PC-3 (cell line): ENCODE data around the gene SLC5A6. TPM values are rescaled to one million over a fixed set of nuclear protein-coding genes. Genes with fewer than 3 reads are reported as not detected.
"Not testable (repeated sequence)": the region's sequence is repeated elsewhere in the genome, so short reads cannot be mapped to it uniquely, and the experiment has no call there.

ENCODE experiments used
- ATAC-seq: fragments of 200-7000 bp; cut with Tn5 transposase; 2 replicates; pipeline ENCODE4 v1.9.1; 2020; ENCODE audit warnings: mild to moderate bottlenecking, moderate library complexity
- BruUV-seq: library from RNA; stranded (reverse); fragments of 400-500 nt; replicated peaks from 2 replicates; lab custom pipeline; 2021; lab: Mats Ljungman, UMichigan
- CTCF ChIA-PET: fragments of 300-600 bp; sonication (Branson Sonifier 250); formaldehyde crosslinking; loops from one replicate; lab custom pipeline; 2022; ENCODE audit warnings: antibody characterized with exemption; lab: Charles Lee
- POLR2A ChIA-PET: fragments of 300-600 bp; sonication (Branson Sonifier 250); formaldehyde crosslinking; loops from one replicate; lab custom pipeline; 2022; ENCODE audit warnings: antibody characterized with exemption; ENCODE audit not compliant: unreplicated experiment; lab: Charles Lee
- DNase-seq: peaks from one replicate; pipeline ENCODE4 v3.0.0-alpha.2; 2015
- H2AFZ ChIP-seq: fragments of 300-600 bp; sonication (generic); 2 replicates; pipeline ENCODE4 v1.6.0; 2016; ENCODE audit warnings: antibody characterized with exemption, low read length
- H3F3A ChIP-seq: fragments of 300-600 bp; sonication (generic); one replicate; pipeline ENCODE4 v1.6.0; 2017; ENCODE audit warnings: antibody characterized with exemption, low read length, control low read depth, mild to moderate bottlenecking; ENCODE audit not compliant: unreplicated experiment
- H3K27ac ChIP-seq: fragments of 300-600 bp; sonication (generic); 2 replicates; pipeline ENCODE4 v1.5.1; 2016; ENCODE audit warnings: mild to moderate bottlenecking, low read length
- H3K27me3 ChIP-seq: fragments of 300-600 bp; sonication (generic); 2 replicates; pipeline ENCODE4 v1.6.1; 2016; ENCODE audit warnings: low read length, mixed read lengths
- H3K36me3 ChIP-seq: fragments of 300-600 bp; sonication (generic); 2 replicates; pipeline ENCODE4 v1.6.1; 2016; ENCODE audit warnings: low read depth, mixed run types, low read length, mixed read lengths
- H3K4me1 ChIP-seq: fragments of 300-600 bp; sonication (generic); 2 replicates; pipeline ENCODE4 v1.5.1; 2016; ENCODE audit warnings: low read length; ENCODE audit not compliant: insufficient read depth
- H3K4me2 ChIP-seq: fragments of 300-600 bp; sonication (generic); 2 replicates; pipeline ENCODE4 v1.6.0; 2016; ENCODE audit warnings: low read length
- H3K4me3 ChIP-seq: fragments of 300-600 bp; sonication (generic); 2 replicates; pipeline ENCODE4 v1.5.1; 2016; ENCODE audit warnings: mild to moderate bottlenecking, low read length, mixed read lengths
- H3K79me2 ChIP-seq: fragments of 300-600 bp; sonication (generic); 2 replicates; pipeline ENCODE4 v1.6.1; 2017; ENCODE audit warnings: low read length, mixed read lengths
- H3K9ac ChIP-seq: fragments of 300-600 bp; sonication (generic); 2 replicates; pipeline ENCODE4 v1.6.0; 2016; ENCODE audit warnings: mild to moderate bottlenecking, low read length
- H3K9me2 ChIP-seq: fragments of 300-600 bp; sonication (generic); replicated peaks from 2 replicates; pipeline ENCODE4 v1.6.1; 2016; ENCODE audit warnings: mixed run types, low read length, mixed read lengths
- H3K9me3 ChIP-seq: fragments of 300-600 bp; sonication (generic); 2 replicates; pipeline ENCODE4 v1.6.1; 2016; ENCODE audit warnings: low read length, mixed read lengths
- H4K20me1 ChIP-seq: fragments of 300-600 bp; sonication (generic); 2 replicates; pipeline ENCODE4 v1.6.1; 2016; ENCODE audit warnings: low read length, mixed read lengths
- EZH2 ChIP-seq: fragments of 300-600 bp; sonication (generic); IDR thresholded peaks from one replicate; pipeline ENCODE4 v1.6.1; 2017; ENCODE audit warnings: antibody characterized with exemption, mild to moderate bottlenecking, low read length; ENCODE audit not compliant: unreplicated experiment
- EZH2phosphoT487 ChIP-seq: fragments of 300-600 bp; sonication (generic); IDR thresholded peaks from 2 replicates; pipeline ENCODE4 v1.6.1; 2018; ENCODE audit warnings: mild to moderate bottlenecking, antibody characterized with exemption, low read length, borderline replicate concordance
- intact Hi-C: fragments of 100-400 bp; cut with micrococcal nuclease; formaldehyde crosslinking; loops from 2 replicates; pipeline ENCODE4 v1.9.0; 2023
- total RNA-seq: library from RNA; depleted of rRNA; stranded (reverse); fragments of >200 nt; gene quantifications from 2 replicates; pipeline ENCODE4 v1.2.3, GENCODE V29; 2014
- TF ChIP-seq, protein P1 (sequence below): fragments of 300-600 bp; sonication (generic); conservative IDR thresholded peaks from 2 replicates; pipeline ENCODE4 v1.5.1; 2017; ENCODE audit warnings: antibody characterized with exemption, low read depth, mild to moderate bottlenecking, low read length

SLC5A6 gene
- total RNA-seq, 1 experiment from 2014 or later: 48.1 TPM

DNA sequence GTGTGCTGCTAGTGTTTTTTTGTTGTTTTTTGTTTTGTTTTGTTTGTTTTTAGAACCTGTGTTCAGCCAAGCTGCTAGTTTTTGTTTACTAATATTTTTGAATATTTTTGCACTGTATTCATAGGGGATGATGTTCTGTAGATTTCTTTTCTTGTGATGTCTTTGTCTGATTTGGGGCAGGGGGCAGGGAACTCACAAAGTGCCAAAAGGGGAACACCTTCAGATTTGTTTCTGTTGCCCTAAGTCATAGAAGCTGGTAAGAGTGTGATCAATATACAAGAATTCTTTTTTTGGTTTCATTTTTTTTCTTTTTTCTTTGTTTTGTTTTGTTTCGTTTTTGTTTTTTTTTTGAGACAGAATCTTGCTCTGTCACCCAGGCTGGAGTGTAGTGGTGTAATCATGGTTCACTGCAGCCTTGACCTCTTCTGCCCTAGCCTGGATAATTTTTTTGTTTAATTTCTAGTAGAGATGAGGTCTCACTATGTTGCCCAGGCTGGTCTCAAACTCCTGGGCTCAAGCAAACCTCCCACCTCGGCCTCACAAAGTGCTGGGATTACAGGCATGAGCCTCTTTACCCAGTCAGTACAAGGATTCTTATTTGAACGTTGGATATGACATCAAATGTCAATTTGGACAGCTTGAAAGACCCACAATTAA is 32.6 kb downstream of the SLC5A6 start:
- Histone ChIP-seq H3K36me3 (no peaks in the 10 kb centered on the region), H3K9ac (no peak overlapping the region), H4K20me1 (no peaks in the 10 kb centered on the region), H3K9me3 (no peaks in the 10 kb centered on the region), H3K4me3 (no peak overlapping the region), H3K27ac (no peak overlapping the region), H3K4me1 (no peaks in the 10 kb centered on the region), H3K27me3 (peaks cover 41% of the 10 kb centered on the region), H3K4me2 (no peak overlapping the region), H2AFZ (no peak overlapping the region), H3K9me2 (no peaks in the 10 kb centered on the region), H3F3A (no peaks in the 10 kb centered on the region), H3K79me2 (no peaks in the 10 kb centered on the region)
- TF ChIP-seq, protein P1, sequence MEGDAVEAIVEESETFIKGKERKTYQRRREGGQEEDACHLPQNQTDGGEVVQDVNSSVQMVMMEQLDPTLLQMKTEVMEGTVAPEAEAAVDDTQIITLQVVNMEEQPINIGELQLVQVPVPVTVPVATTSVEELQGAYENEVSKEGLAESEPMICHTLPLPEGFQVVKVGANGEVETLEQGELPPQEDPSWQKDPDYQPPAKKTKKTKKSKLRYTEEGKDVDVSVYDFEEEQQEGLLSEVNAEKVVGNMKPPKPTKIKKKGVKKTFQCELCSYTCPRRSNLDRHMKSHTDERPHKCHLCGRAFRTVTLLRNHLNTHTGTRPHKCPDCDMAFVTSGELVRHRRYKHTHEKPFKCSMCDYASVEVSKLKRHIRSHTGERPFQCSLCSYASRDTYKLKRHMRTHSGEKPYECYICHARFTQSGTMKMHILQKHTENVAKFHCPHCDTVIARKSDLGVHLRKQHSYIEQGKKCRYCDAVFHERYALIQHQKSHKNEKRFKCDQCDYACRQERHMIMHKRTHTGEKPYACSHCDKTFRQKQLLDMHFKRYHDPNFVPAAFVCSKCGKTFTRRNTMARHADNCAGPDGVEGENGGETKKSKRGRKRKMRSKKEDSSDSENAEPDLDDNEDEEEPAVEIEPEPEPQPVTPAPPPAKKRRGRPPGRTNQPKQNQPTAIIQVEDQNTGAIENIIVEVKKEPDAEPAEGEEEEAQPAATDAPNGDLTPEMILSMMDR: no peak
- TF ChIP-seq EZH2phosphoT487 (no peak), EZH2 (no peak)
- no peak for ATAC-seq
- intact Hi-C loops: no loop called here
- ChIA-PET POLR2A (interaction anchor here (0.7 kb wide), 1 partner anchor 114 kb away, joined by 5 read pairs; no protein-coding TSS in a partner anchor), CTCF (no interaction called here)
- DNase-seq: no peak
- BruUV-seq: no TSS peak

GRCh38 chr2:27178469-27178868 is 33.6 kb downstream of the SLC5A6 start:
- DNase-seq: no peak
- ATAC-seq: no peak
- no peaks in the 10 kb centered on the region for H3K9me2 ChIP-seq
- H3K27ac ChIP-seq: no peak overlapping the region
- no peak overlapping the region for H3K4me2 ChIP-seq
- no TSS peak for BruUV-seq
- no peaks in the 10 kb centered on the region for H3K9me3 ChIP-seq
- H3K4me3 ChIP-seq: no peak overlapping the region
- POLR2A ChIA-PET: no interaction called here
- CTCF ChIA-PET: no interaction called here
- intact Hi-C loops: no loop called here
- no peaks in the 10 kb centered on the region for H3K79me2 ChIP-seq
- H2AFZ ChIP-seq: no peak overlapping the region
- no peaks in the 10 kb centered on the region for H4K20me1 ChIP-seq
- no peaks in the 10 kb centered on the region for H3K36me3 ChIP-seq
- H3K4me1 ChIP-seq: no peaks in the 10 kb centered on the region
- TF ChIP-seq EZH2phosphoT487: no peak
- TF ChIP-seq, protein P1: no peak
- no peak for TF ChIP-seq EZH2
- no peaks in the 10 kb centered on the region for H3F3A ChIP-seq
- H3K27me3 ChIP-seq: peaks cover 51% of the 10 kb centered on the region
- H3K9ac ChIP-seq: no peak overlapping the region

- intact Hi-C loops: no loop called here
- Histone ChIP-seq H3K9ac (no peak overlapping the region), H3K36me3 (no peaks in the 10 kb centered on the region), H3K4me3 (no peak overlapping the region), H3K27ac (no peak overlapping the region), H3K9me3 (no peaks in the 10 kb centered on the region), H3K27me3 (peaks cover 56% of the 10 kb centered on the region), H3K9me2 (no peaks in the 10 kb centered on the region), H3F3A (no peaks in the 10 kb centered on the region), H2AFZ (no peak overlapping the region), H3K4me2 (no peak overlapping the region), H3K4me1 (no peaks in the 10 kb centered on the region), H4K20me1 (no peaks in the 10 kb centered on the region), H3K79me2 (no peaks in the 10 kb centered on the region)
- CTCF ChIA-PET: no interaction called here
- ATAC-seq (no peak), DNase-seq (no peak)
- no TSS peak for BruUV-seq
- TF ChIP-seq EZH2phosphoT487 (no peak), EZH2 (no peak)
- TF ChIP-seq, protein P1: no peak
- POLR2A ChIA-PET: no interaction called here
These were observed 34.4 kb downstream of the SLC5A6 start for GRCh38 chr2:27177441-27178351.

- H3K79me2 ChIP-seq, H3K9me3 ChIP-seq, H3K4me1 ChIP-seq, intact Hi-C loops, BruUV-seq, H3K36me3 ChIP-seq, DNase-seq, CTCF ChIA-PET, ATAC-seq, H3K4me2 ChIP-seq, H3F3A ChIP-seq, H3K9ac ChIP-seq, H3K9me2 ChIP-seq, H3K27ac ChIP-seq, H2AFZ ChIP-seq, H4K20me1 ChIP-seq, H3K4me3 ChIP-seq: not testable (repeated sequence)
- POLR2A ChIA-PET: interaction anchor here (0.7 kb wide), 1 partner anchor 141 kb away, joined by 3 read pairs; no protein-coding TSS in a partner anchor
- H3K27me3 ChIP-seq: peaks cover 55% of the 10 kb centered on the region
These were observed 36.3 kb downstream of the SLC5A6 start for GRCh38 chr2:27175781-27176180.
